Cardiac ventricle fibroblast (primary cell): ENCODE results near the gene SERTAD1. TPM values are rescaled to one million over a fixed set of nuclear protein-coding genes. Genes with fewer than 3 reads are reported as not detected.

ENCODE experiments used
- total RNA-seq: library from RNA; depleted of rRNA; stranded (reverse); fragments of >200 nt; gene quantifications from 2 replicates; pipeline ENCODE4 v1.2.3, GENCODE V29; 2015

The SERTAD1 gene, protein sequence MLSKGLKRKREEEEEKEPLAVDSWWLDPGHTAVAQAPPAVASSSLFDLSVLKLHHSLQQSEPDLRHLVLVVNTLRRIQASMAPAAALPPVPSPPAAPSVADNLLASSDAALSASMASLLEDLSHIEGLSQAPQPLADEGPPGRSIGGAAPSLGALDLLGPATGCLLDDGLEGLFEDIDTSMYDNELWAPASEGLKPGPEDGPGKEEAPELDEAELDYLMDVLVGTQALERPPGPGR
- 12.7 and 17.2 TPM in 2 replicates for total RNA-seq

DNA sequence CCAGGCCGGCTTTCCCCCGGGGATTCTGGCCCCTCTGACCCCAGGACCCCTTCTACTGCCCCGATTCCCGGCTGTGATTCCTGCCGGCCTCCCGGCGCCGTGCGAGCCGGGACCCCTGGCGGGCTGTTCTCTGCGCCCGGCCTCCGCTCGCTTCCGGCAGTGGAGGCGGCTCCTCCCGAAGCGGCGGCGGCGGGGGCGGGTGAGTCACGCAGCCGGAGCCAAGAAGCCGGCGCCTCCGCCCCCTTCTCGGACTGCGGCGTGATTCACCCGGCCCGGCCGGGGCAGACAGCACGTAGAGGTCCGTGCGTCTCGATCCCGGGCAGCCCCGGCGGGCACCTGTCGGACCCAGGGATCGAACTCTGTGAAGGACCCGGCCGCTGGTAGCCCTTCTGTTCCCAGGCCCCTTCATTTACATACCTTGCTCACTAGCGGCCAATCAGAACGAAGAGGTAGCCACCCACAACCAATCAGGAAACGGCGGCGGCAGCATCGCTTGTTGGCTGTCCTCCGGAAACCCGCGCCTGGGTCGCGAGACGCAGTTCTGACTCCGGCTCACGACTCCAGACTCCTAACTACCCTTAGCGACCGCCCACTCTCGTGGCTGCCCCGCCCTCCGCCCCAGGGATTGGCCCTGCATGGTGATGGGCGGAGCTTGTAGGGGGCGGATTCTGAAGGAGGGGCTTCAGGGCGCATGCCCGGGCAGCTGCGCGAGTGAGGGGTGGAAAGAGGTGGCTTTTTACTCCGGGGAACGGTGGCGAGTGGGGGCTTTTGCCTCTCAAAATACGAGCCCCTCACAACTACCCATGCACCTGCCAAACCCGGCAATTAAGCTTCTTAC, at the start of gene SERTAD1:
TSS of gene SERTAD1 (minus strand) at position 543 of the 838 bp plus-strand sequence. CDS start 2,446 bp downstream, outside the sequence.

DNA sequence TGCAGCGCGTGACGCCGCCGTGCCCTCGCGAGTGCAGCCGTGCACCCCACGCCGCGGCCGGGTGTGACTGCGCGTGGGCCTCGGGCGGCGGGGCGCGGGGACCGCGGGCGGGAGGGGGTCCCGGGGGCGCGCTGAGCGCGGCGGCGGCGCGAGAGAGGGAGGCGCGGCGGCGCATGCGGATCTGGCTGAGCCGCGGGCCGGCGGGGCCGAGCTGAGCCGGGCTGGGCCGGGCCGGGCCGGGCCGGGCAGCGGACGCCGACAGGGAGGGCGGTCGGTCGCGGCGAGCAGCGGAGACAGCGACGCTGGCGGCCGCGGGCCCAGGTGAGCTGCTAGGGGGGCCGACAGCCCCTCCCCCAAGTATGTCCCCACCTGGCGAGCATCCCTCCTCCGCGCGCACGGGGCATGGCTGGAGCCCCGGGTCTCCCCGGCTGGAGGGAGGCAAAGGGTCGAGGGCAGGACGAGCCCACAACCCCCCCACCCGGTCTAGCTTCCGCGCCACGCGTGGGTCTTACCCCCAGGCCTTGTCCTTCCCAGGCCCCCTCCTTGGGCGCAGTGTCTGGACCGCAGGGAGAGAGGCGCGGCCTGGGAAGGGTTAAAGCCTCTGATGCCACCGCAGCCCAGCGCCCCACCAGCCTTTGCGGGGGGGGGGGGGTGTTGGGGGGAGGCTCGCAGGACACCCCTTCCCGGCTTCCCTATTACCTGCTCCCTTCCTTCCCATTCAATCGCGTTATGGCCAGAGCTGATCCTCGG, 41.4 kb upstream of the SERTAD1 start, which contains the start of gene SPTBN4:
TSS of gene SPTBN4 (plus strand) at position 17 of the 750 bp plus-strand sequence. CDS start 5,621 bp downstream, outside the sequence.

DNA sequence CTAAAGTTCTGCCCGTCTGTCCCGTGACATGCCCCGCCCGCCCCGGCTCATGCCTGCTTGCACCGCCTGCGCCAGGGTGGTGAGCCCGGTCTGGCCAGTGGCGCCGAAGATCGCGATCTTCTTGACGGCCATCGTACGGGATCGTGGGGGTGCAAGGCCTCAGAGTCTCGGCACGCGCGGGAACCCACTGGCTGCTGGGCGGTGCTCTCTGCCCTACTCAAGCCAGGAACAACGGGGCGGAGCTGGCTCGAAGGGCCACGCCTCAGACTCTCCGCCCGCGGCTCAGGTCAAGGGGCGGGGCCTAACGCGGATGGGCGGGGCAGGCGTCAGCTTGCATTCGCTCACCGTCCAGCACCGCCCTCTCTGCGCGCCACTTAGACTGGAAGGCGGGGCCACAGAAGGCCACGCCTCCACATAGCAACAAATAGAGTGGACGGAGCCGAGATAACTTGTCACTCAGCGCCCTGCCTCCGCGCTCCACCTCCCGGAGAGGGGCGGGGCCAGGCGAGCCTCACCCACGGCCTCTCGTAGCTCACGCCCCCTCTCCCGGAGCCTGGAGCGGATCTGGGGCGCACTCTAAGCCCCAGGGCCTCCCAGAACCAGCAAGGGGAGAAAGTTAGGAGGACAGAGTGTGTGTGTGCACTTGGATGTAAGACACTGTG, 39.9 kb upstream of the SERTAD1 start, which contains the start of gene BLVRB:
TSS of gene BLVRB (minus strand) at position 189 of the 662 bp plus-strand sequence. CDS start at position 132, 57 bp downstream.

DNA sequence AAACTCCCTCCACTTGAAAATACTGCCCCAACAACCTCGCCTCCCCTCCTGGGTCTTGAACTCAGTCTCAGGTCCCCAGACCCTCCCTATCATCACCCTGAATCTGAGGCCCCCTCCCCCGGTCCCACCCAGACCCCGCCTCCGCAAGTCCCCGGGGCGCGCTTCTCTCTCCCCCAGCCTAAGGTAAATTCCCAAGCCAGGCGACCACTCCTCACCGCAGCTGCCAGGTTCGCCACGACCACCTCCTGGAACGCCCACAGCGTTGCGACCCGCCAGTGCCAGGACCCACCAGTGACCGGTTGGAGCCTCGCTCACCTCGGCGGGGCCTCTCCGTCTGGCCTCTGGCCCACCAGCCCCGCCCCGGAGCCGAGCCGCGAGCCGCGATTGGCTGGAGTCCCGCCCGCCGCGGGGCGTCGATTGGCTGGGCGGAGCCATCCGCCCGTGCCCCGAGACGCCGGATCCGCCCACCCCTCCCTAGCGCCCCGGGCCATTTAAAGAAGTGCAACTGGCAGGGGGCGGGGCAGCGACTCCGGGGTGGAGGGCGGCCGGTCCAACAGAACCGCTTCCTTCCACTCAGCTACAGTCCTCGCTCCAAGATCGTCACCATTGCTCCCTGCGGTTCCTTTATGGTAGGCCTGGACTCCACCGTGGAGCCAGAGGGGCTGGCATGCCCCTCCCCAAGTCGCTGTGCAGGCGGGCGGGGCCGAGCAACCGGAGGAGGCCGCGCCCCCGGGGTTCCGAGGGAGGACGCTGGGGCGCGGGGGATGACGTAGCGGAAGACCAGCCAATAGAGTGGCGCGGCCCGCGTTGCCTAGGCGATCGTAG, 18.4 kb upstream of the SERTAD1 start, which contains the start of gene SERTAD3:
TSS of gene SERTAD3 (minus strand) at position 336 of the 825 bp plus-strand sequence. CDS start 2,255 bp downstream, outside the sequence.

DNA sequence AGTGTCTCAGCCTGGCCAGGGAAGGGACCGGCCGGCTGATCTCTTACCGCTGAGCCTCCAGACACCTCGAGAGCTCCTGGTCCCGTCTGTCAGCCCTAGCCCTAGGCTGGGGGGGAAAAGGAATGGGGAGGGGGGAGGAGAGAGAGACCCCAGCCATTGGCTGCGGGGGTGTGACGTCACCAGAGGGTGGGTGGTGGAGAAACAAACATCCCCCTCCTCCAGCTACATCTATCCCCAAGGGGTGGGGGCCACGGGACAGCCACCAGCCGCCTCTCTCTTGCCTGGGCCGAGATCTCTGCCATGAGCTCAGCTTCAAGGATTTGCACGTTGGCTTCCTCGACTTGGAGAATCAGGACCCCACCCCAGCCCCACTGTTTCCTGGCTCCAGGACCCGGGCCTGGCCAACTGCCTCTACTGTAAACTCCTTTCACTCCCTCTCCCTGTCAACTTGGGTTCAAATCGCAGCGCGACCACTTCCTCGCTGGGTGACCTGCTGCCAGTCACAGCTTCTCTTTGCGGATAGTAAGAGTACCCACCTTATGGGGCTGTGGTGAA, 12.4 kb downstream of the SERTAD1 start, which contains the start of gene PRX:
TSS of gene PRX (minus strand) at position 88 of the 555 bp plus-strand sequence. CDS start 5,446 bp downstream, outside the sequence.

DNA sequence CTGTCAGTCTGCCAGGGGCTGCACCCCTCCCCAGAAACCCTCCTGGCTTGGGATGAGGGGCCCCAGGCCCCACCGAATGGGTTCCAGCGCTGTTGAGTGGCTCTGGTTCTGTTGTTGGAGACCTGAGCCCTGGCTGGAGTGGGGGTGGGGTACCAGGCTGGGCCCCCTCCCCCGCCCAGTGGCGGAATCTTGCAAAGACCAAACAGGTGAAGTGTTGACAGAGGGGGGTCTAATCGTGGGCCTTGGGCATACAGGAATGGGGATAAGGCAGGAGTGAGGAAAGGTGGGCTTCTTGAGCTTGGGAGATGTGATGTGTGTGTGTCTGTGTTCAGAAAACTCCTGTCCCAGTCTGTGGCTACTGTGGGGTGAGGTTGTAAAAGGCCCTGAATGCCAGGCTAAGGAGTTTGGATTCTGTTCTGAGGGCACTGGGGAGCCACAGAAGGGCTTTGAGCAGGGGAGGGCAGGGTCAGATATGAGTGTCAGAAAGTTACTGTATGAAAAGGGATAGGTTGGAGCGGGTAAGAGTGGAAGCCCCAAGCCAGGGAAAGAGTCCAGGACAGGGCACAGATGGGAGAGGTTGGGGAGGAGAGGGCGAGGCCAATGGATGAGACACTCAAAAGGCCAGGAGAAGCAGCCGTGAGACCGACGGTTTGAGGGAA, 35.6 kb downstream of the SERTAD1 start, which contains the start of gene HIPK4:
TSS of gene HIPK4 (minus strand) at position 98 of the 659 bp plus-strand sequence. CDS start 279 bp downstream, outside the sequence.

Other genes with a start within 250 kb of the SERTAD1 start
- gene MAP3K10, start 234.6 kb downstream of the SERTAD1 start, total RNA-seq = 2.8 and 5.2 TPM in 2 replicates
- not detected in 2 replicates for gene TTC9B, start 207.6 kb downstream of the SERTAD1 start, total RNA-seq
- gene CCNP, start 199.3 kb downstream of the SERTAD1 start, total RNA-seq = 0.39 and 0.56 TPM in 2 replicates
- 63.9 and 67.7 TPM in 2 replicates for gene AKT2, start 140.6 kb downstream of the SERTAD1 start, total RNA-seq
- 14.2 and 17.3 TPM in 2 replicates for gene C19orf47, start 77.6 kb downstream of the SERTAD1 start, total RNA-seq
- 532 and 562 TPM in 2 replicates for gene PLD3, start 77.3 kb downstream of the SERTAD1 start, total RNA-seq
- gene HIPK4, start 35.8 kb downstream of the SERTAD1 start, total RNA-seq = not detected in 2 replicates
- gene PRX, start 12.6 kb downstream of the SERTAD1 start, total RNA-seq = 2.4 and 2.8 TPM in 2 replicates
- gene SERTAD3, start 18.3 kb upstream of the SERTAD1 start, total RNA-seq = 14.9 and 17.6 TPM in 2 replicates
- 101 and 139 TPM in 2 replicates for gene BLVRB, start 39.8 kb upstream of the SERTAD1 start, total RNA-seq
- gene SPTBN4, start 41.0 kb upstream of the SERTAD1 start, total RNA-seq = 1.5 and 5.0 TPM in 2 replicates
- gene SHKBP1, start 150.9 kb upstream of the SERTAD1 start, total RNA-seq = 25.0 and 28.8 TPM in 2 replicates
- gene LTBP4, start 175.4 kb upstream of the SERTAD1 start, total RNA-seq = 119 and 120 TPM in 2 replicates